ENCODE data around the gene TRIM54. TPM values are rescaled to one million over a fixed set of nuclear protein-coding genes. Genes with fewer than 3 reads are reported as not detected.
A peak's percentile ranks its signal among the peaks of the same experiment; 100 is the strongest.

The TRIM54 gene
- total and polyA plus RNA-seq, 4 donors: 0.03 TPM; not detected in 3

- no peak overlapping the region for H3K9ac ChIP-seq (ENCODE audit: low read depth in 1 of 2, low read length in 2 of 2)
- H3K4me1 ChIP-seq (ENCODE audit: control insufficient read depth in 4 of 4, insufficient read depth in 4 of 4, low read length in 3 of 4): peaks cover 10 to 35% (median 22%) of the 10 kb centered on the region in 4 donors
- 3% methylated on average over 38 of the region's 38 CpGs for WGBS
- no peak overlapping the region for H3K27ac ChIP-seq (ENCODE audit: low read depth in 1 of 2, low read length in 2 of 2)
- peak overlapping the region in 1 of 3 donors; percentile 25 for H3K4me3 ChIP-seq (ENCODE audit: low read depth in 1 of 3, low read length in 3 of 3)
- no peaks in the 10 kb centered on the region for H3K36me3 ChIP-seq (ENCODE audit: control insufficient read depth in 4 of 4, insufficient read depth in 3 of 4, low read depth in 1 of 4, low read length in 3 of 4)
- peaks cover 0 to 22% (median 4%) of the 10 kb centered on the region in 4 donors for H3K27me3 ChIP-seq (ENCODE audit: control insufficient read depth in 4 of 4, insufficient read depth in 4 of 4, low read length in 3 of 4)
- TF ChIP-seq HNF4A (conservative IDR thresholded peaks at IDR 0.05) (no peak), FOXA1 (IDR thresholded peaks at IDR 0.05) (no peak), ATF3 (IDR thresholded peaks at IDR 0.05) (no peak), HNF4G (IDR thresholded peaks at IDR 0.05) (no peak), GABPA (IDR thresholded peaks at IDR 0.05 in 1 of 2, conservative IDR thresholded peaks at IDR 0.05 in 1 of 2) (no peak), REST (IDR thresholded peaks at IDR 0.05) (no peak), ZBTB33 (IDR thresholded peaks at IDR 0.05) (no peak), RXRA (IDR thresholded peaks at IDR 0.05) (no peak), MAX (IDR thresholded peaks at IDR 0.05) (no peak)
- no peak for DNase-seq (ENCODE audit: low spot score)
- H3K9me3 ChIP-seq (ENCODE audit: control insufficient read depth in 4 of 4, low read length in 3 of 4): no peaks in the 10 kb centered on the region
These were observed 17.9 kb upstream of the TRIM54 start for GRCh38 chr2:27264253-27264752.

- no peaks in the 10 kb centered on the region for H3K9me3 ChIP-seq (ENCODE audit: control insufficient read depth in 4 of 4, low read length in 3 of 4)
- H3K27ac ChIP-seq (ENCODE audit: low read depth in 1 of 2, low read length in 2 of 2): no peak overlapping the region
- H3K27me3 ChIP-seq (ENCODE audit: control insufficient read depth in 4 of 4, insufficient read depth in 4 of 4, low read length in 3 of 4): peaks cover 0 to 18% (median 4%) of the 10 kb centered on the region in 4 donors
- 7% methylated on average over 56 of the region's 56 CpGs for WGBS
- DNase-seq (ENCODE audit: low spot score): peak; percentile 55
- H3K36me3 ChIP-seq (ENCODE audit: control insufficient read depth in 4 of 4, insufficient read depth in 3 of 4, low read depth in 1 of 4, low read length in 3 of 4): no peaks in the 10 kb centered on the region
- TF ChIP-seq MAX (IDR thresholded peaks at IDR 0.05): no peak
- TF ChIP-seq TAF1 (conservative IDR thresholded peaks at IDR 0.05): no peak
- peak in 1 of 2 donors; percentile 33 for TF ChIP-seq RAD21 (IDR thresholded peaks at IDR 0.05)
- TF ChIP-seq FOXA2 (IDR thresholded peaks at IDR 0.05): no peak
- no peak for TF ChIP-seq REST (IDR thresholded peaks at IDR 0.05)
- TF ChIP-seq CTCF (IDR thresholded peaks at IDR 0.05; ENCODE audit: low read depth, low read length, missing input control): peak; percentile 27
- TF ChIP-seq RXRA (IDR thresholded peaks at IDR 0.05): no peak
- no peak for TF ChIP-seq NR2F2 (IDR thresholded peaks at IDR 0.05)
- TF ChIP-seq ZBTB33 (IDR thresholded peaks at IDR 0.05): no peak
- no peak for TF ChIP-seq EGR1 (IDR thresholded peaks at IDR 0.05; ENCODE audit: low read depth in 2 of 2)
- peak overlapping the region in 1 of 3 donors; percentile 25 for H3K4me3 ChIP-seq (ENCODE audit: low read depth in 1 of 3, low read length in 3 of 3)
- H3K4me1 ChIP-seq (ENCODE audit: control insufficient read depth in 4 of 4, insufficient read depth in 4 of 4, low read length in 3 of 4): peaks cover 10 to 35% (median 22%) of the 10 kb centered on the region in 4 donors
- no peak overlapping the region for H3K9ac ChIP-seq (ENCODE audit: low read depth in 1 of 2, low read length in 2 of 2)
These were observed 17.3 kb upstream of the TRIM54 start for GRCh38 chr2:27264753-27265535.
